Fibroblast of villous mesenchyme (primary cell): Measurements from ENCODE around the gene KSR2. TPM values are rescaled to one million over a fixed set of nuclear protein-coding genes. Genes with fewer than 3 reads are reported as not detected.

Source experiments
- DNase-seq: peaks from one replicate; pipeline ENCODE4 v3.0.0-alpha.2; 2010; ENCODE audit warnings: low read depth
- H3K4me3 ChIP-seq: 2 replicates; pipeline ENCODE4 v1.5.1; 2011; ENCODE audit warnings: low read depth, mild to moderate bottlenecking, low read length
- CTCF ChIP-seq: IDR thresholded peaks from 2 replicates; pipeline ENCODE4 v1.5.1; 2012; ENCODE audit warnings: low read depth, mild to moderate bottlenecking, low read length; ENCODE audit not compliant: insufficient read depth
- total RNA-seq: library from RNA; depleted of rRNA; stranded (reverse); fragments of >200 nt; gene quantifications from 2 replicates; pipeline ENCODE4 v1.2.3, GENCODE V29; 2012

KSR2 gene
- total RNA-seq, 1 donor: not detected

GRCh38 chr12:117649796-117650195 is 319.0 kb downstream of the KSR2 start:
- H3K4me3 ChIP-seq: no peak overlapping the region
- DNase-seq: no peak
- no peak for TF ChIP-seq CTCF

GRCh38 chr12:117646520-117646919 is 322.3 kb downstream of the KSR2 start:
- no peak overlapping the region for H3K4me3 ChIP-seq
- DNase-seq: no peak
- TF ChIP-seq CTCF: no peak

GRCh38 chr12:117645473-117645872 is 323.3 kb downstream of the KSR2 start:
- no peak for TF ChIP-seq CTCF
- no peak overlapping the region for H3K4me3 ChIP-seq
- no peak for DNase-seq

GRCh38 chr12:117643971-117644370 is 324.8 kb downstream of the KSR2 start:
- H3K4me3 ChIP-seq: no peak overlapping the region
- TF ChIP-seq CTCF: no peak
- no peak for DNase-seq

GRCh38 chr12:117641885-117642284 is 326.9 kb downstream of the KSR2 start:
- TF ChIP-seq CTCF: no peak
- H3K4me3 ChIP-seq: no peak overlapping the region
- no peak for DNase-seq

GRCh38 chr12:117640511-117640910 is 328.3 kb downstream of the KSR2 start:
- no peak overlapping the region for H3K4me3 ChIP-seq

More at GRCh38 chr12:117640511-117640910, 328.3 kb downstream of the KSR2 start:
- DNase-seq: no peak
- TF ChIP-seq CTCF: no peak
